Liver (tissue), 9 donors: ENCODE measurements around the gene NEK10. TPM values are rescaled to one million over a fixed set of nuclear protein-coding genes. Genes with fewer than 3 reads are reported as not detected.
A peak's percentile ranks its signal among the peaks of the same experiment; 100 is the strongest.

Source experiments
- DNase-seq: peaks from one replicate; pipeline ENCODE4 v3.0.0-alpha.2; 2017; ENCODE audit warnings: low spot score
- H3K27ac ChIP-seq, 2 donors: one replicate each; pipeline ENCODE4 v1.7.0; 2013; ENCODE audit warnings: inconsistent platforms in 2 of 2, low read length in 2 of 2, control low read depth in 1 of 2, low read depth in 1 of 2, mild to moderate bottlenecking in 1 of 2
- H3K27me3 ChIP-seq, 4 donors: one replicate each; pipeline versions ENCODE4 v1.6.1 to v1.7.0; 2013; ENCODE audit warnings: low read length in 3 of 4, inconsistent platforms in 1 of 4, mild to moderate bottlenecking in 1 of 4, moderate library complexity in 1 of 4; ENCODE audit not compliant: control insufficient read depth in 4 of 4, insufficient read depth in 4 of 4
- H3K36me3 ChIP-seq, 4 donors: one replicate each; pipeline versions ENCODE4 v1.6.1 to v1.7.0; 2013; ENCODE audit warnings: low read length in 3 of 4, mild to moderate bottlenecking in 3 of 4, low read depth in 1 of 4, moderate library complexity in 1 of 4; ENCODE audit not compliant: control insufficient read depth in 4 of 4, insufficient read depth in 3 of 4
- H3K4me1 ChIP-seq, 4 donors: one replicate each; pipeline versions ENCODE4 v1.6.1 to v1.7.0; 2013; ENCODE audit warnings: low read length in 3 of 4, mild to moderate bottlenecking in 3 of 4, moderate library complexity in 1 of 4; ENCODE audit not compliant: control insufficient read depth in 4 of 4, insufficient read depth in 4 of 4
- H3K4me3 ChIP-seq, 3 donors: one replicate each; pipeline versions ENCODE4 v1.6.1 to v1.7.0; 2013; ENCODE audit warnings: low read length in 3 of 3, control low read depth in 1 of 3, low read depth in 1 of 3, mild to moderate bottlenecking in 1 of 3
- H3K9ac ChIP-seq, 2 donors: one replicate each; pipeline ENCODE4 v1.7.0; 2013; ENCODE audit warnings: low read length in 2 of 2, mild to moderate bottlenecking in 2 of 2, moderate library complexity in 2 of 2, control low read depth in 1 of 2, low read depth in 1 of 2
- H3K9me3 ChIP-seq, 4 donors: one replicate each; pipeline versions ENCODE4 v1.6.1 to v1.7.0; 2013; ENCODE audit warnings: low read length in 3 of 4; ENCODE audit not compliant: control insufficient read depth in 4 of 4
- ATF3 ChIP-seq: IDR thresholded peaks from 2 replicates; pipeline ENCODE4 v1.6.1; 2016; ENCODE audit warnings: antibody characterized with exemption
- CTCF ChIP-seq: fragments of 150-350 bp; IDR thresholded peaks from 2 replicates; pipeline ENCODE4 v1.5.1; 2017; ENCODE audit warnings: improper control_type of control experiment, low read depth, low read length; ENCODE audit not compliant: missing input control
- EGR1 ChIP-seq, 2 donors: IDR thresholded peaks; 2 replicates each; pipeline ENCODE4 v1.6.1; 2016 to 2018; ENCODE audit warnings: antibody characterized with exemption in 2 of 2, low read depth in 2 of 2
- FOXA1 ChIP-seq: IDR thresholded peaks from 2 replicates; pipeline ENCODE4 v1.6.1; 2016; ENCODE audit warnings: antibody characterized with exemption
- GABPA ChIP-seq, 2 donors: IDR thresholded peaks in 1 of 2; conservative IDR thresholded peaks in 1 of 2; 2 replicates each; pipeline ENCODE4 v1.6.1; 2016; ENCODE audit warnings: antibody characterized with exemption in 2 of 2, mild to moderate bottlenecking in 1 of 2, moderate library complexity in 1 of 2
- HNF4A ChIP-seq, 2 donors: conservative IDR thresholded peaks; 2 replicates each; pipeline ENCODE4 v1.6.1; 2016; ENCODE audit warnings: antibody characterized with exemption in 2 of 2, mild to moderate bottlenecking in 2 of 2
- JUND ChIP-seq, 2 donors: IDR thresholded peaks; 2 replicates each; pipeline ENCODE4 v1.6.1; 2016; ENCODE audit warnings: antibody characterized with exemption in 2 of 2
- MAX ChIP-seq: IDR thresholded peaks from 2 replicates; pipeline ENCODE4 v1.6.1; 2016; ENCODE audit warnings: antibody characterized with exemption
- NR2F2 ChIP-seq: IDR thresholded peaks from 2 replicates; pipeline ENCODE4 v1.6.1; 2016; ENCODE audit warnings: antibody characterized with exemption
- RAD21 ChIP-seq, 2 donors: IDR thresholded peaks; 2 replicates each; pipeline ENCODE4 v1.6.1; 2016; ENCODE audit warnings: antibody characterized with exemption in 2 of 2, mild to moderate bottlenecking in 2 of 2
- REST ChIP-seq: IDR thresholded peaks from 2 replicates; pipeline ENCODE4 v1.6.1; 2016; ENCODE audit warnings: antibody characterized with exemption, mild to moderate bottlenecking
- SP1 ChIP-seq: IDR thresholded peaks from 2 replicates; pipeline ENCODE4 v1.6.1; 2018; ENCODE audit warnings: antibody characterized with exemption, mild to moderate bottlenecking
- TAF1 ChIP-seq: conservative IDR thresholded peaks from 2 replicates; pipeline ENCODE4 v1.6.1; 2016; ENCODE audit warnings: antibody characterized with exemption, mild to moderate bottlenecking
- YY1 ChIP-seq: IDR thresholded peaks from 2 replicates; pipeline ENCODE4 v1.6.1; 2016; ENCODE audit warnings: antibody characterized with exemption, mild to moderate bottlenecking
- ZBTB33 ChIP-seq: IDR thresholded peaks from 2 replicates; pipeline ENCODE4 v1.6.1; 2016; ENCODE audit warnings: antibody characterized with exemption
- WGBS: extraction: QIAGEN DNeasy Blood & Tissue Kit; methylation state at CpG from one replicate; pipeline ENCODE4 v1.1.7; 2013; 5-methylcytosine and 5-hydroxymethylcytosine counted together
- polyA plus RNA-seq, 2 donors: library from polyadenylated mRNA; stranded (reverse) in 1 of 2; unstranded in 1 of 2; fragments of 200-250 nt in 1 of 2; fragments of >200 nt in 1 of 2; fragmentation: Nextera tagmentation in 1 of 2; extraction: Ambion mirVana in 1 of 2; gene quantifications; one replicate each; pipeline versions ENCODE4 v1.2.1 to v1.2.3, GENCODE V29; 2013 to 2015
- total RNA-seq, 2 donors: library from RNA; depleted of rRNA; stranded (reverse); fragments of >200 nt; gene quantifications; one replicate each; pipeline ENCODE4 v1.2.3, GENCODE V29; 2014
- donor health status: healthy.
- donor health status: healthy.
- donor health status: healthy.
- donor health status: healthy.
- donor health status: healthy.

NEK10 gene
- total and polyA plus RNA-seq, 4 donors = 0.23 to 2.1 (median 0.70) TPM; not detected in 1

- WGBS = 47% methylated on average over 9 of the region's 9 CpGs
- Histone ChIP-seq H3K27ac (peak overlapping the region in 1 of 2 donors; percentile 21), H3K9me3 (no peaks in the 10 kb centered on the region), H3K9ac (no peak overlapping the region), H3K4me1 (peaks cover 0 to 18% (median 15%) of the 10 kb centered on the region in 4 donors), H3K27me3 (no peaks in the 10 kb centered on the region), H3K36me3 (no peaks in the 10 kb centered on the region), H3K4me3 (no peak overlapping the region)
- no peak for DNase-seq
- no peak for TF ChIP-seq NR2F2
- TF ChIP-seq MAX = no peak
- TF ChIP-seq SP1 = peak; percentile 6
- no peak for TF ChIP-seq EGR1 (IDR thresholded peaks at IDR 0.05; ENCODE audit: low read depth in 2 of 2)
- TF ChIP-seq RAD21 (IDR thresholded peaks at IDR 0.05) = peak in 1 of 2 donors; percentile 27
- TF ChIP-seq REST = no peak
- TF ChIP-seq ATF3 = no peak
- TF ChIP-seq HNF4A (conservative IDR thresholded peaks at IDR 0.05) = no peak
- no peak for TF ChIP-seq FOXA1
- no peak for TF ChIP-seq ZBTB33
- TF ChIP-seq TAF1 = no peak
- TF ChIP-seq JUND (IDR thresholded peaks at IDR 0.05) = no peak
- TF ChIP-seq CTCF = no peak
Observed at GRCh38 chr3:27319847-27320526, 49.2 kb downstream of the NEK10 start.

GRCh38 chr3:27319304-27319703, 49.9 kb downstream of the NEK10 start:
- 85% methylated on average over 2 of the region's 2 CpGs for WGBS
- no peak for DNase-seq
- Histone ChIP-seq H3K4me3 (no peak overlapping the region), H3K9me3 (no peaks in the 10 kb centered on the region), H3K27me3 (no peaks in the 10 kb centered on the region), H3K4me1 (peaks cover 0 to 18% (median 15%) of the 10 kb centered on the region in 4 donors), H3K9ac (no peak overlapping the region), H3K27ac (no peak overlapping the region), H3K36me3 (no peaks in the 10 kb centered on the region)
- TF ChIP-seq FOXA1 (no peak), SP1 (no peak), MAX (no peak), RAD21 (IDR thresholded peaks at IDR 0.05) (no peak), EGR1 (IDR thresholded peaks at IDR 0.05; ENCODE audit: low read depth in 2 of 2) (no peak), GABPA (IDR thresholded peaks at IDR 0.05 in 1 of 2, conservative IDR thresholded peaks at IDR 0.05 in 1 of 2) (no peak), YY1 (peak; percentile 21), HNF4A (conservative IDR thresholded peaks at IDR 0.05) (peak; percentile 56 to 69), JUND (IDR thresholded peaks at IDR 0.05) (no peak)
